ENCODE measurements around the gene RAB31.

The RAB31 gene

DNA sequence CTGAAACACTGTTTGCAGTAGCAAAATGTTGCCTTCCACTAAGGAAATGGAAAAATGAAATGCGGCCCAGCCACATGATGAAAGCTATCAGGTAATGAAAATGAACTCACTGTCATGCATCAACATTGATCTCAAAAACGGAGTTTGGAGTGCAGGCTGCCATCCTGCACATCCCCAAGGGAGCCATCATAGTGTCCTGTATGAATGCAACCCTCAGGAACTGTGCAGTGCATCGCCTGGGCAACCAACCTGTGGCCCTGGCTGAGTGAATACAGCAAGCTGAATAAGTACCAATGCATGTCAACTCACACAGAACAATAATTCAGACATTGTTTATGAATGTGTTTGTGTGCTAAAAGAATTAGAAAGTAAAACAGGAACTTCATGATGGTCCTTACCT, 154.6 kb downstream of the RAB31 start:
- no peak for DNase-seq (ENCODE audit: low read depth)

DNA sequence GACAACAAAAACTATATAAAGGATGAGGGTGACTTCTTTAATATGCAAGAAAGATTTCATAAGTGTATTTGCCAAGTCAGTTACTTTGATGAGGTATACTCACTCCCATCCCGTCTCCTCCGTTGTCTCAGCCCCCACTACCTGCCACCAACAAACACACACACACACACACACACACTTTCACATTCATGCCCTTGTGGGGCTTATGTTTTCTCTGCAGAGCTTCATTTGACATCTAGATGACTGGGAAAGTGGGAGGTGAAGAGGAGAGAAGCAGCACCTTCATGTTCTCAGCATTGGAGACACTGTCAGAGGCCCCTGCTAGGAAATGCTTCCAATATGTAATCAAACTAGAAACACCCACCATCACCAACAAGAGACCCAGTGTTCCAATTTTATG, 155.2 kb downstream of the RAB31 start:
- DNase-seq (ENCODE audit: low read depth) = no peak

DNA sequence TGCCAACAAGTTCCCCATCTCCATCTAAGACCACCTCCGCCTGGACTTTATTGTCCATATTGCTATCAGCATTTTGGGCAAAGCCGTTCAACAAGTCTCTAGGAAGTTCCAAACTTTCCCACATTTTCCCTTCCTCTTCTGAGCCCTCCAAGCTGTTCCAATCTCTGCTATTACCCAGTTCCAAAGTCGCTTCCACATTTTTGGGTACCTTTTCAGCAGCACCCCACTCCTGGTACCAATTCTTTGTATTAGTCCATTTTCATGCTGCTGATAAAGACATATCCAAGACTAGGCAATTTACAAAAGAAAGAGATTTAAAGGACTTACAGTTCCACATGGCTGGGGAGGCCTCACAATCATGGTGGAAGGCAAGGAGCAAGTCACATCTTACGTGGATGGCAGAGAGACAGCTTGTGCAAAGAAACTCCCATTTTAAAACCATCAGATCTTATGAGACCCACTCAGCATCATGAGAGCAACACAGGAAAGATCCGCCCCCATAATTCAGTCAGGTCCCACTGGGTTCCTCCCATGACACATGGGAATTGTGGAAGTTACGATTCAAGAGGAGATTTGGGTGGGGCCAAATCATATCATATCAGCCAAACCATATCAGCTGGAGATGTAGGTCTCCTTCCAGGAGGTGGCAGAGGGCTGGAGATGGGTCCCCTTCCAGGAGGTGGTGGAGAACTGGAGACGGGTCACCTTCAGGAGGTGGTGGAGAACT, 157.8 kb downstream of the RAB31 start:
- DNase-seq (ENCODE audit: low read depth) = no peak

DNA sequence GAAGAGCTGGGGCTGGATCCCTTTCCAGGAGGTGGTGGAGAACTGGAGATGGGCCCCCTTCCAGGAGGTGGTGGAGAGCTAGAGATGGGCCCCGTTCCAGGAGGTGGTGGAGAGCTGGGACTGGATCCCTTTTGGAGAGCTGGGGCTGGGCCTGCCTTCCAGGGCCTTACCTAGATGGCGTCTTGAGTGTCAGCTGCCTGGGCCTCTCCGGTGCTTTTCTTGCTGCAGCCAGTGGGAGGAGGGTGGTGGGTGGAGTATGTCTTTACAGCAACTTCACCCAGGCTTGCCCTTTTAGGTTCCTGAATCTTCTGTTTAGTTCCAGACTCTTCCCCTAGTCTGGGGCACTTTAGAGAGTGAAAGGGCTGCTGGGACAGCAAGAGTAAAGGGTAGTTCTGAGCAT, 158.5 kb downstream of the RAB31 start:
- DNase-seq (ENCODE audit: low read depth) = no peak

DNA sequence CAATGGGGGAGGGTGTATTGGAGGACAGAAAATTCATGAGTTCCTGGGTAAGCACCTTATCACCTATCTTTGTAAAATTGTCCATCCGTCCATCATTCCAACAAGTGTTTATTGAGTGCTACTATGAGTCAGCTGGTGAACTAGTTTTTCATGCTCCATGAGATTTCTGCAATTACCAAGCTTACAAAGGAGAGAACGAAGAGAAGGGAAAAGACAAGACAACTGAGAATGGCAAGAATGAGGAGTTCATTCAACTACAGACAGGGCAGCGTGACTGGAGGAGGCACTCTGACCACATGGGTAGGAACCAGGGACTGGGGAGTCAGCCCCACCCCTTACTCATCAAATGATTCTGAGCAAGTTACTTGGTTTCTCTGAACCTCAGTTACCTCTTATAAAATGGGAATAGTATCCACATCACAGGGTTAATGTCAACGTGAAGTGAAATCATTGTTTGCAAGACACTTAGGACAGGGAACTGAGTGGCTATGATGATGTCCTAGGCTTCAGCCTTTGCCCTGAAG, 159.0 kb downstream of the RAB31 start:
- DNase-seq (ENCODE audit: low read depth) = no peak

DNA sequence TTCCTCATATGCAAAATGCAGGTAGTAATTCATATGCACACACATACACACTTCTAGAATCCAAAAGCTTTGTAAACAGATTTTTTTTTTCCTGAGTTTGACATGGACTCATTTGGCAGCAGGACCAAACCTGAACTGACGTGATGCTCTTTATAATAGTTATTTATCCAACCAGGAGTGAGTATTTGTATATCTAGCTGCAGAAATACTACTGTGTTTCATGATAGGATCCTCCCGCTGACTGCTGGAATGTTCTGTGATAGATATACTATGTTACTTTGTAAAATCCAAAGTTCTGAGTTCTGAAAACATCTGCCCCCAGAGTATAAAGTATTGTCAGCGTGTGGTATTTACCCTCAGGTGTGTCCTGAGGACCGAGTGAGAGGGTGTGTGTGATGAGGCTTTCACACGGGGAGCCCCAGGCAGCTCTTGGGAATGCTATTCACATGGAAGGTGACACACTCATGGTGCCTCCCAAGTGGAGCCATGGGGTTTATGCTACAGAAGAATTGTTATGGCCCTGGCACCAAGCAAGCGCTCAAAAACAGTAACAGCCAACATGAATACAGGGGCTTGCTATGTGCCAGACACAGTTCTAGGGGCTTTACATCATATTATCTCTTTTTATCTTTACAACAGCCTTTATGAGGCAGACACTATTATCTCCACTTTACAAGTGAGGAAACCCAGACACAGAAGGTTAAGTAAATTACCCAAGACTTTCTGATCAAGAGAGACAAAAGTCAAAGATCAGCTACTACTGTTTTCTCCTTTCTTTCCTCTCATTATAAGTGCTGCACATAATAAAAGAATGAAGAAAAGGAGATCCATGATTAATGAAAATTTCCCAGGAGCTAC, 161.0 kb downstream of the RAB31 start:
- no peak for DNase-seq (ENCODE audit: low read depth)

DNA sequence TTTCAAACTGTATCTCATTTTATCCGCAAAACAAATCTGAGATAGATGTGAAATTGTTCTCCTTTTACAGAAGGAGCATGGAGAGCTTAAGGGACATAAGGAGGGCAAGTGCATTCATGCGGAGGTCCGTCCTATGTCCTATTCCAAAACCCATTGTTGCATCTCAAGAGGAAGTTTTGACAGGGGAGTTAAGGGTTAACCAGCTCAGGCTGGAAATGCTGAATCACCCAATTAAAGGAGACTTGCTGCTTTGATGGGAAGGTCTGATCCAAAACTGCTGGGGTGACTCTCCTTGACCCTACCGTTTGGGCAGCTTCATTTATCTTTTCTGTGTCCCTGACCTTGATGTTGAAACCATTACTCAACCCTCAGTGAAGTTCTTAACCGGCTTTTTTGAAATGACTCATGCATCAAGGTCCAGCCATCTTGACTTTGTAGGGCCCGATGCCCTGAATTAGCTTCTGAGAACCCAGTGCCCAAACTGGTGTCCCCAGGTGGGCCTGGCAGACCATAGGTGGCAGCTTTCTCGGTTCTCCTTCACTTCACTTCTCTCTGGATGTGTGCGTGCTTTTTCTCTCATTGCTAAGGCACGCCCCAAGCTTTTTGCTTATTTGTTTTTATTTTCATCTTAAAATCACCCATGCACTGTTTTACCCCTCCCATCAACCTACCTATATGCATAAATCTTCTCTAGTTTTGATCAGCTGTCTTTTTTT, 161.8 kb downstream of the RAB31 start:
- no peak for DNase-seq (ENCODE audit: low read depth)

DNA sequence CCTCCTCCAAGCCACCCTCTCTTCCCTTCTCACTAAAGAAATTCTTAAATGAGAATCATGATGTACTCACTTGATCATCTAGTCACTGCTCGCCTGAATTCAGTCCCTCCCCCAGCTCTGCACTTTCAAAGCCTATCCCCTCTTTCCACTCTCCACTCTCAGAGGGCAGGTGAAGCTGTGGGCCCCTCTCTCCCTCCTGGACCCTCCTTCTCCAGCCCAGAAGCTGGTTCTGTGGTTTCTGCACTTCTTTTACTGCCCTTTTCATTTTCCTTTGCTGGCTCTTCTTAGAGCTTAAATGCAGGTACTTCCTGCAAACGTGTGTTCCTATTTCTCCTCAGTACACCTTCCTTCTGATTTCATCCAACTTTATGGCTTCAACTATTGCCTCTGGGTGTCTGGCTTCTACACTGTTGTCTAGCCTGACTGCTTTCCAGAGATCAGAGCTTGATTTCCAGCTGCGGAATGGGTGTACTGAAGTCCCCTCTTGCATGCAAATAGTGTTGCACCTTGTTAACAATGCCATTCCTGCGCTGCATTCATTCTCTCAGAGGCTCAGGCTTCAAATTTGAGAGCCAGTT, 162.4 kb downstream of the RAB31 start:
- no peak for DNase-seq (ENCODE audit: low read depth)

DNA sequence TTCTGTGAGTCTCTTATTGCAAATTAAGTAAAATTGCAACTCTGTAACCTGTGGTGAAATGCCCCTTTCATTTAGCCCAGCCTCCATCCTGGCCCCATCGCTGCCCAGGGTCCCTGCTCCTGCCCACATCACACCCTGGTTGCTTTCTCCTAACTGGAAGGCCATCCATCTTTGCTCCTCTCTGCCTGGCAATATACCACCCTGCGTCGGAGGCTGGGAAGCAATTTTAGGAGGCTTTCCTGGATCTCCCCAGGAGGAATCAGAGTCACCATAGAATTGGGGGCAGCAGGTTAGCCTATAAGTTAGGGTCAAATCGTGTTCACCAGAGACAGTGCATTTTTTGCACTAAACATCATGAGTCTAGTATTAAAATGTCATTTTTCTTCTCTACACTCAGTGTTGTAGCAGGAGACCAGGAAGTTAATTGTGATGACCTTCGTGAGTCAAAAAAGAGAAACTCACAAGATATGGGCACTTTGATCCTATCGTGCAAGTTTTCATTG, 163.2 kb downstream of the RAB31 start:
- no peak for DNase-seq (ENCODE audit: low read depth)

DNA sequence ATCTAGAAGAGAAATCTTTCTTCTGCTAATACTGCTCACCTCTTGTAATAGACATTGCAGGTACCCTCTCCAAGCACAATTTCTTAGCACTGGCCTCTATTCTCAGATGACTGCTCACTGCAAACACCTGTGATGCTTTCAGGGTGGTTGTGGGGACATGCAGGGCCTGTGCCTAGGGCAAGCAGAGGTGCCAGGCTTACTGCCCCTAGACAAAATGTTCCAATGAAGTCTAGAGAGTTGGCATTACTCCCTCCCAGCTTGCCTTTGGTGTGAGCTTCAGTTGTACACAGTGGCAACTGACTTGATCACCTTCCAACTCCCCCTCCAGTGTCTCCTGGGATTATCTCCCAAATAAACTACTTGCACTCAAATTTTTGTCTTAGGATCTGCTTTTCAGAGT, 164.7 kb downstream of the RAB31 start:
- DNase-seq (ENCODE audit: low read depth) = no peak

DNA sequence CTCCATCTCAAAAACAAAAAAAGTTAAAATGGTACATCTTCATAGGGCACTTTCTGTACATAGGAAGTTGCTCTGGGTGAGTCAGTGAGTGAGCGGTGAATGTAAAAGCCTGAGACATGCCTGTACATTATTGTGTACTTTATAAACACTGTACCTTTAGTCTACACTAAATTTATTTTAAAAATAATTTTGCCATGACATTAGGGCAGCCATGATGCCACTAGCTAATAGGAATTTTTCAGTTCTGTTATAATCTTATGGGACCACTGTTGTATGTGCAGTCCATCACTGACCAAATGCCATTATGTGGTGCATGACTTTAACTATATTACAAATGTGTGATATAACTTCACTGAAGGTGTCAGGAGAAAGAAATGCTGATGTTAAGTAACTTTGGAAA, 166.6 kb downstream of the RAB31 start:
- DNase-seq (ENCODE audit: low read depth) = no peak

DNA sequence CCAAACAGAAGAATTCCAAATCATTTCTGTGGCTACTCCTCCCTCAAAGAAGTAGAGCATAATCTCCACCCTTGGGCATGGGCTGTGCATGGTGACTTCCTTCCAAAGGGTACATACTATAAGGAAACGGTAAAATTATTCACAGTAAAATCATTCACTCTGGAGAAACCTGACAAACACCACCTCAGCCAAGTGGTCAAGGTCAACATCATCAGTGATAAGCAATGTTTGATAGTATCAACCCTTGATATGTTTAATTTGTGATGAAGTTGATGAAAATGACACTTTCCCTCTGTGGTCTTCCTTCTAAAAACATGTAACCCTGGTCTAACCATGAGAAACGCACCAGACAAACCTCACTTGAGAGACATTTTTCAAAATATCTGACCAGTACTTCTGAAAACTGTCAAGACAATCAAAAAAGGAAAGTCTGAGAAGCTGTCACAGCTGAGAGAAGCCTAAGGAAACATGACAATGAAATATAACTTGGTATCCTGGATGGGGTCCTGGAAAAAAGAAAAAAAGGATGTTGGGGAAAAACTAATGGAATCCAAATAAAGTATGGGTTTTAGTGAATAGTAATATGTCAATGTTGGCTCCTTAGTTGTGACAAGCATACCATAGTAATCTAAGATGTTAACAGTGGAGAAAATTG, 168.2 kb downstream of the RAB31 start:
- no peak for DNase-seq (ENCODE audit: low read depth)

DNA sequence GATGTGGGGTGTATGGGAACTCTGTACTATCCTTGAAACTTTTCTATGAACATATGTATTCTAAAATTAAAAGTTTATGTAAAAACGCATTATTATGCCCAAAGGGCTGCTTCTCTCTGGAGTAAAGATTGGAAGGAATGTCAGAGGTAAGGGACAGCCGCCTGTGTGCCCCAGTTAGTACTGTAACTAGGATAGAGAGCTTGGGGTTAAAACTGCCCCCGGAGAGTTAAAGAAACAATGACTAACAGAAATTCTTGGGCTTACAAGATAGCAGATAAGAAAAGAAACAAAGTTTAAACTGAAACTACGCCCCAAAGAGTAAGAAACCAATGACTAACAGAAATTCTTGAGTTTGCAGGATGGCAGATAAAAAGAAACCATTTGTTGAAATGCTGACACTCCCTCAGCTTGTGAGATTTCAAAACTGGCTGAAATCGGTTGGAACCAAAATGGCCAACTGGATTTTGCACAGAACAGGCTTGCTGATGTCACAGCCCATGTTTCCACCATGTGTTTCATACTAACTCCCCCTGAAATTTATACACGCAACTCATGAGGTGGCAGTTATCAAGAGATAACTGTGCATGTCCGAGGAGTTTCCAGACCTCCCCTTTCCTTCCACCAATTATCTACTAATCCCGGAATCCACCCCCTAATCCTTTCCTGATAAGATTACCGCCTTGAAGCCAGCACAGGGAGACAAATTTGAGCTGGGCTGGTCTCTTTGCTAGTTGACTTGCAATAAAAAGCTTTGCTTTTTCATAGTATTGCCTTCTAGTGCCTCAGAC, 169.0 kb downstream of the RAB31 start:
- DNase-seq (ENCODE audit: low read depth) = no peak

DNA sequence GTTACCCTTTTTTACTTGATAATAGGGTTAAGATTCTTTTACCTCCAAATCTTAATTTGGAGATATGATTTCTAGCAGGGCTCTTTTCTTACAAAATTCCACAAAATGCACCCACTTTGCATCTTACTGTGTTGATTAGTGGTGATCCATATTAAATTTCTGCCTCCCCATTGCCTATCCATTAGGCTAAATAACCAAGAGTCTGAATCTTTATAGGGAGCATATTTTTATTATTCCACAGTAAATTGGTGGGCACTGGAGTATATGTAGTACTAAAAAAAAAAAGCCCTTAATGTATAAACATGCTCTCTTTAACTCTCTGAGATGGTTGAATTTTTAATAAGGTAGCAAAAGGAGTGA, 169.5 kb downstream of the RAB31 start:
- DNase-seq (ENCODE audit: low read depth) = no peak

DNA sequence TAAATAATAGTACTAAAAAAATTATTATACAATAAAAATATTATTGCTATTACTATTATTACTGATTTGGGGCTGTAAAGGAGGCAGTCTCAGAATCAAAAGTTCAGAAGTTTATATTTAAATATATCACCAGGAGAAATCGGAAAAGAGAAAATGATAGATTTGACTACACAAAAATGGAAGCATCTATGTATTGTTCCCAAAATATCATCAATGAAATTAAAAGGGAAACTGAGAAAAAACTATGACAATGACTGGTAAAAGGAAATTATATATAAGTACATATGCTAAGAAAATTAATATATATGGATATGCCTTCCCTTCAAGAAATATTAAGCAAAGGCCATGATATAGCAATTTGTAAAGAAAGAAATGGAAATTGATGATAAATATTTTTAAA, 170.0 kb downstream of the RAB31 start:
- DNase-seq (ENCODE audit: low read depth) = no peak

DNA sequence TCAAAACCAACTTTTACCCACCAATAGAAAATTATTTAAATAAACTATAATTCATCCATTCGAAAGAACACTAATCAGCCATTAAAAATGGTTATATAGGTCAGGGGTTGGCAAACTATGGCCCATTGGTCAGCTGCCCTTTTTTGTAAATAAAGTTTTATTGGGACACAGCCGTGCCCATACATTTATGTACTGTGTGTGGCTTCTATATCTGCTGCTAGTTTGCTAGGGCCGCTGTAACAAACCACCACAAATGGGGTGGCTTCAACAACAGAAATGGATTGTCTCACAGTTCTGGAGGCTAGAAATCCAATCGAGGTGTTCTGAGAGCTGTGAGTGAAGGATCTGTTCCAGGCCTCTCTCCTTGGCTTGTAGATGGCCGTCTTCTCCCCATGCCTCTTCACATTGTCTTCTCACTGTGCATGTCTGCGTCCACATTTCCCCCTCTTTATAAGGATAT, 170.7 kb downstream of the RAB31 start:
- no peak for DNase-seq (ENCODE audit: low read depth)

DNA sequence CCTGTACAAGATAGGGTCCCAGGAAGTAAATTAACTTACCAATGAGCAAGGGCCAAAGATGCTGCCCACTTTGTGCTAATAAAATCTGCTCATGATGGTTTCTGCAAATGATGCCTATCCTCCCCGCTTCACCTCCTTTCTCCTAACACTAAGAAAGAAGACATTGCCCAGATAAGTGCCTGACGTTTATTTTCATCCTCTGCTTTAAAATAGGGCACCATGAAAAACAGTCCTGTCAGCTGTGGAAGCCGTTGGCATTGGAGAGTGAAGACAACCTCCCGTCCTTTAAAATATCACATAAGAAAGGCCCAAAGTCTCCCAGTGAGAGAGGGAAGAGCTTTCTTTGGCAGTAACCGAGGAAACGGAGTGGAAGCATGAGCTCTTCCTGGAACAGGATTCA, 176.0 kb downstream of the RAB31 start:
- no peak for DNase-seq (ENCODE audit: low read depth)

DNA sequence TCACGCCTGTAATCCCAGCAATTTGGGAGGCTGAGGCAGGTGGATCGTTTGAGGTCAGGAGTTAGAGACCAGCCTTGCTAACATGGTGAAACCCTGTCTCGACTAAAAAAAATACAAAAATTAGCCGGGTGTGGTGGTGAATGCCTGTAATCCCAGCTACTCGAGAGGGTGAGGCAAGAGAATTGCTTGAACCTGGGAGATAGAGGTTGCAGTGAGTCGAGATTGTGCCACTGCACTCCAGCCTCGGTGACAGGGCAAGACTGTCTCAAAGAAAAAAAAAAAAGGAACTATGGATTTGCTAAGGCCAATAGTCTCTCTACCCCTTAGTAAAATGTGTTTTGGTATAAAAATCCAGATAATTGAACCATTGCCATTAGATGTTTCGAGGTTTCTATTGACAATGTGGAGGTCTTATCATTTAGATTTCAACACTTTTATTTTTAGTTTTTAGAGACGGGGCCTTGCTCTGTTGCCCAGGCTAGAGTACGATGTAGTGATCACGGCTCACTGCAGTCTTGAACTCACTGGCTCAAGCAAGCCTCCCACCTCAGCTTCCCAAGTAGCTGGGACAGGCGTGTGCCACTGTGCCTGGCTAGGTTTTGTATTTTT, 176.5 kb downstream of the RAB31 start:
- DNase-seq (ENCODE audit: low read depth) = no peak

DNA sequence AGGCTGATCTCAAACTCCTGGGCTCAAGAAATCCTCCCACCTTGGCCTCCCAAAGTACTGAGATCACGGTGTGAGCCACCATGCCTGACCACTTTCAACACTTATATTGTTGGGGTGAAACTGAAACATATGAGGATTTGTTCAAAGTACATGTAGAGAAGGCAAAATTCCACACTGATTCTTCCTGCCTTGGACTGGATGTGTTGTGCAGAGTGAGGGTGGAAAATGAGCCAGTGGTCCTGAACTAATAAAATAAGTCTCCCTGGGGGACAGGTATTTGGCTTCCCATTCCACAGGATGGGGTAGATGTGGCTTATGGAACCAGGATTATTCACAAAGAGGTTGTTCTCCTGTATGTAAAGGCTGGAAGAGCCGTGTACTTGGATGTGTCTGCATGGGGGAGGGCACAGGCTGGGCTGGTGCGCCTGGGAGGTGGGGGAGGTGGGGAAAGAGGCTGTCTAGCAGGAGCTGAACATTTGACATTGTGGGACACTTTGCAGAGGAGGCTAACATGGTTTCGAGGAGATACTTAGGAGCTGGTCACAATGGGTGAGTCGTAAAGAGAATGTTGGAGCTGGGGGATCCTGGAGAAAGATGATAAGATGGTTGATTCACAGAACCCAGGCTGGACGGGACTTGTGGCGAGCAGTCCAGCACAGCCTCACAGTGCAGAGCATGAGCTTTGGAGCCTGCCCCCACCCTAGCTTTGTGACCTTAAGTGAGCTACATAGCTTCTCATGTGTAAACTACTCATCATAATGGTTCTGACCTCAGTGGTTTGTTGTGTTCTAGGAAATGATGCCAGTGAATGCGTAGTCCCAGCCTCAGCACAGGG, 177.3 kb downstream of the RAB31 start, which contains the start of gene TXNDC2:
Gene TXNDC2, plus strand, starts transcription at position 804 of the 835 bp plus-strand sequence. CDS start 708 bp downstream, outside the sequence.
- DNase-seq (ENCODE audit: low read depth) = no peak
